Karpas-422 (cell line): ENCODE measurements around the gene GNG10. TPM values are rescaled to one million over a fixed set of nuclear protein-coding genes. Genes with fewer than 3 reads are reported as not detected.

Experiments used
- DNase-seq: peaks from one replicate; pipeline ENCODE4 v3.0.0-alpha.2; 2015
- H2AFZ ChIP-seq: fragments of 200-600 bp; sonication (generic); 2 replicates; pipeline ENCODE4 v1.6.1; 2014; ENCODE audit warnings: antibody characterized with exemption, low read length, mixed read lengths
- H3K27ac ChIP-seq: fragments of 200-600 bp; sonication (generic); 2 replicates; pipeline ENCODE4 v1.5.1; 2014; ENCODE audit warnings: mild to moderate bottlenecking, low read length, moderate library complexity
- H3K27me3 ChIP-seq: fragments of 200-600 bp; sonication (generic); 2 replicates; pipeline ENCODE4 v1.6.1; 2014; ENCODE audit warnings: low read length, mixed read lengths
- H3K36me3 ChIP-seq: fragments of 200-600 bp; sonication (generic); 2 replicates; pipeline ENCODE4 v1.6.1; 2014; ENCODE audit warnings: low read length, mixed read lengths; ENCODE audit not compliant: insufficient read depth
- H3K4me1 ChIP-seq: fragments of 200-600 bp; sonication (generic); 2 replicates; pipeline ENCODE4 v1.6.1; 2014; ENCODE audit warnings: mild to moderate bottlenecking, low read length, mixed read lengths
- H3K4me2 ChIP-seq: fragments of 200-600 bp; sonication (generic); 2 replicates; pipeline ENCODE4 v1.6.1; 2014; ENCODE audit warnings: low read length, low read depth, mild to moderate bottlenecking; ENCODE audit not compliant: poor library complexity, severe bottlenecking
- H3K4me3 ChIP-seq: fragments of 200-600 bp; sonication (generic); 2 replicates; pipeline ENCODE4 v1.5.1; 2014; ENCODE audit warnings: mild to moderate bottlenecking, antibody characterized with exemption, low read length, mixed read lengths
- H3K79me2 ChIP-seq: fragments of 200-600 bp; sonication (generic); 2 replicates; pipeline ENCODE4 v1.6.1; 2014; ENCODE audit warnings: mild to moderate bottlenecking, low read length, mixed read lengths
- H3K9ac ChIP-seq: fragments of 200-600 bp; sonication (generic); 2 replicates; pipeline ENCODE4 v1.6.0; 2014; ENCODE audit warnings: low read length
- H3K9me2 ChIP-seq: fragments of 200-600 bp; sonication (generic), shearing (Covaris generic); replicated peaks from 2 replicates; pipeline ENCODE4 v1.6.0; 2014; ENCODE audit warnings: mild to moderate bottlenecking, low read length, moderate library complexity; ENCODE audit not compliant: insufficient read depth
- H3K9me3 ChIP-seq: fragments of 300-700, 200-600 bp; sonication (generic); 2 replicates; pipeline ENCODE4 v1.6.1; 2014; ENCODE audit warnings: low read length, mixed read lengths
- H4K20me1 ChIP-seq: fragments of 200-600 bp; sonication (generic); 2 replicates; pipeline ENCODE4 v1.6.1; 2014; ENCODE audit warnings: mild to moderate bottlenecking, antibody characterized with exemption, low read length, low read depth; ENCODE audit not compliant: insufficient read depth
- total RNA-seq: library from RNA; depleted of rRNA; stranded (reverse); fragments of >200 nt; shearing (Covaris generic); gene quantifications from 2 replicates; pipeline ENCODE4 v1.2.3, GENCODE V29; 2014; ENCODE audit warnings: low replicate concordance; rRNA removed

Gene GNG10
- total RNA-seq, 1 experiment from 2014 or later: 46.0 TPM

- no peaks in the 10 kb centered on the region for H3K9me2 ChIP-seq
- no peaks in the 10 kb centered on the region for H4K20me1 ChIP-seq
- no peak overlapping the region for H3K4me3 ChIP-seq
- DNase-seq: no peak
- no peaks in the 10 kb centered on the region for H3K36me3 ChIP-seq
- H3K9ac ChIP-seq: no peak overlapping the region
- H3K4me1 ChIP-seq: no peaks in the 10 kb centered on the region
- no peak overlapping the region for H2AFZ ChIP-seq
- H3K9me3 ChIP-seq: no peaks in the 10 kb centered on the region
- H3K79me2 ChIP-seq: no peaks in the 10 kb centered on the region
- H3K4me2 ChIP-seq: no peak overlapping the region
- H3K27me3 ChIP-seq: no peaks in the 10 kb centered on the region
- H3K27ac ChIP-seq: no peak overlapping the region
Measured at GRCh38 chr9:111712369-111712768, 51.0 kb downstream of the GNG10 start.

- Histone ChIP-seq H3K4me1 (no peaks in the 10 kb centered on the region), H3K79me2 (no peaks in the 10 kb centered on the region), H3K4me2 (no peak overlapping the region), H3K4me3 (no peak overlapping the region), H4K20me1 (no peaks in the 10 kb centered on the region), H3K27ac (no peak overlapping the region), H3K36me3 (no peaks in the 10 kb centered on the region), H3K27me3 (no peaks in the 10 kb centered on the region), H3K9me2 (no peaks in the 10 kb centered on the region), H3K9ac (no peak overlapping the region), H2AFZ (no peak overlapping the region), H3K9me3 (no peaks in the 10 kb centered on the region)
- no peak for DNase-seq
Measured at GRCh38 chr9:111715471-111715870, 54.1 kb downstream of the GNG10 start.

DNA sequence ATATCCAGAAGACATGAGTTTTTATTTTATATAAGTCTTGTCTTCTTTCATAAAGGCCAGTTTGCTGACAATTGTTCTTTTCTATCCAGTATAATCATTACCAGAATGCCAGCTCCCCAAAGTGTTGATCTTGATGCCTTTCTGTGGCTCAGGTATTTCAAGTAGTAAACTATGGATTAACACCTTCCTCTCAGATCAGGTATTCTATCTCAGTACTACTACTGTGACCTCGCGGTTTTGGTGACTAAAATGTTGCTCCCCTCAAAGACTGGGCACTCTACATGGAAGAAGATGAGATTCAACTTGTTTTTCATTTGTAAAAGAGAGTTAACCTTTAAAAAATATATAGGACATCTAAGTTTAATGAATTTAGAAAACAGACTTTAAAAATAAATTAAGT is 58.1 kb downstream of the GNG10 start:
- H3K9me3 ChIP-seq: no peaks in the 10 kb centered on the region
- no peak overlapping the region for H3K27ac ChIP-seq
- no peaks in the 10 kb centered on the region for H3K9me2 ChIP-seq
- H3K27me3 ChIP-seq: no peaks in the 10 kb centered on the region
- no peak for DNase-seq
- no peak overlapping the region for H3K9ac ChIP-seq
- no peak overlapping the region for H2AFZ ChIP-seq
- no peaks in the 10 kb centered on the region for H3K36me3 ChIP-seq
- no peaks in the 10 kb centered on the region for H4K20me1 ChIP-seq
- H3K4me2 ChIP-seq: no peak overlapping the region
- H3K4me3 ChIP-seq: no peak overlapping the region
- H3K79me2 ChIP-seq: no peaks in the 10 kb centered on the region
- no peaks in the 10 kb centered on the region for H3K4me1 ChIP-seq

Other genes starting within 250 kb of the GNG10 start
- gene ECPAS, start 177.2 kb upstream of the GNG10 start, total RNA-seq: 62.8 and 142 TPM in 2 replicates
- 0.04 and 0.19 TPM in 2 replicates for gene ZNF483, start 136.4 kb upstream of the GNG10 start, total RNA-seq
- gene PTGR1, start 62.0 kb upstream of the GNG10 start, total RNA-seq: not detected in 2 replicates
- gene DNAJC25, start 30.3 kb upstream of the GNG10 start, total RNA-seq: 8.7 and 10.2 TPM in 2 replicates
- not detected in 2 replicates for gene SHOC1, start 133.3 kb downstream of the GNG10 start, total RNA-seq
- 15.0 and 24.2 TPM in 2 replicates for gene UGCG, start 235.2 kb downstream of the GNG10 start, total RNA-seq